NCI-H2029 (cell line): ENCODE results near the gene MKLN1.

Source experiments
- DNase-seq: peaks from one replicate; lab custom pipeline; 2025; lab: John Stamatoyannopoulos, UW

MKLN1 gene

DNA sequence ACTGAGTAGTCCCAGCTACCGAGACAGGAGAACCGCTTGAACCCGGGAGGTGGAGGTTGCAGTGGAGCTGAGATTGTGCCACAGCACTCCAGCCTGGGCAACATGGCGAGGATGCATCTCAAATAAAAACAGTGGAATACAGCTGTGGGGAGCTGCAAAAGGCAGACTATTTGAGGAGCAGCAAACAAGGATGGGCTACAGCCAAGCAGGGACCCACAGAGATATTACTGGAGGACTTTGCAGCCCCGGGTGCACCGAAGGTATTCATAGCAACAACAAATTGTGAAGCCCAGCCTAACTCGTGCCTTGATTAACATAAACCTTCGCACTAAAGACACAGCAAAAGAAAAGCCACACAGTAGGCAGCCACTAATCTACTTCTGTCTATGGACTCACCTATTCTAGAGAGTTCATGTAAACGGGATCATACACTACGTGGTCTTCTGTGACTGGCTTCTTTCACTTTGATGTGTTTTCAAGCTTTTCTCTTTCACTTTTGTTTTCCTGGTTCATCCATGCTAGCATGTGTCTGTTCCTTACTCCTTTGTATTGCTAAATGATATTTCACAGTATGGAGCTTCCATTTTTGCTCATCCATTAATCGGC, 194.8 kb downstream of the MKLN1 start:
- DNase-seq: peak; percentile 41

DNA sequence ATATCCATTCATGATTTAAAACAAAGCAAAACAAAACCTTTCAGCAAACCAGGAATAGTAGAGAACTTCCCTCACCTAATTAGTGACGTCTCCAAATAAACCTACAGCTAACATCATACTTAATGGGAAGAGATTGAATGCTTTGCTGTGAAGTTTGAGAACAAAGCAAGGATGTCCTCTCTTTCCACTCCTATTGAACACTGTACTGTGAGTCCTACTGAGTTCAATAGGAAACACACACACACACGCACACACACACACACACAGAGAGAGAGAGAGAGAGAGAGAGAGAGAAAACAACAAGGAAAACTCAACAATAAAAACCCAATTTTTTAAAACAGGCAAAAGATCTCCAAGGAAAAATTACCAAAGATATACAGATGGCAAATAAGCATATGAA, 196.4 kb downstream of the MKLN1 start:
- DNase-seq: no peak

DNA sequence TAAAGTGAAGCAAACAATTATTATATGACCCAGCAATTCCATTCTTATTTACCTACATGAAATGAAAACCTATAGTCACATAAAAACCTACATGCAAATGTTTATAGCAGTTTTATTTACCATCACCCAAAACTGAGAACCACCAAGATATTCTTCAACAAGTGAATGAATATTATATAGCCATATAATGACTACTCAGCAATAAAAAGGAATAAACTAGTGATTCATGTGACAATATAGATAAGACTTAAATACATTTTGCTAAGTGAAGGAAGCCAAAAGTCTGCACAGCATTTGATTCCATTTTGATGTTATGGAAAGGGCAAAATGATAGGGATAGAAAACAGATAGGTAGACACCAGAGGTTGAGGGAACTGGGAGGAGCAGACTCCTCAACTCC, 197.0 kb downstream of the MKLN1 start:
- DNase-seq: no peak

- peak; percentile 69 for DNase-seq
These were observed 198.1 kb downstream of the MKLN1 start for GRCh38 chr7:131525820-131526219.

GRCh38 chr7:131527456-131527855, 199.8 kb downstream of the MKLN1 start:
- no peak for DNase-seq

DNA sequence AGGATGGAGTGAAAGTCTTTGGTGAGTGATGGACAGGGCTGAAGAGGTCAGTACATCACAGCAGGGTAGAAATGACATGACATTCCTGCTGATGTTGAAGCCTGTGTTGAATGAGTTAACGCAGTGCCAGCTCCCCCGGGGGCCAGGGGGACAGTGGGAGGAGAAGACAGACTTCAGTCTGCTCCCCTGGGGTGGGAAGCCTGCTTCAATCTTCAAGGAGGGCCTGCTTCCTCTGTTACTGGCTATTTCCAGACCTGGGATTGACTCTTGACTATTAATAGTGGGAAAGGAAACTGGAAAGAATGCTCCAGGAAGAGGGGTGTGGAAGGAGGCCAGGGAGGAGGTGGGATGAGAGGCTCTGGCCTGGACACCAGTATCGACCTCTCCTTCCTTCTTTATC, 201.5 kb downstream of the MKLN1 start:
- no peak for DNase-seq

DNA sequence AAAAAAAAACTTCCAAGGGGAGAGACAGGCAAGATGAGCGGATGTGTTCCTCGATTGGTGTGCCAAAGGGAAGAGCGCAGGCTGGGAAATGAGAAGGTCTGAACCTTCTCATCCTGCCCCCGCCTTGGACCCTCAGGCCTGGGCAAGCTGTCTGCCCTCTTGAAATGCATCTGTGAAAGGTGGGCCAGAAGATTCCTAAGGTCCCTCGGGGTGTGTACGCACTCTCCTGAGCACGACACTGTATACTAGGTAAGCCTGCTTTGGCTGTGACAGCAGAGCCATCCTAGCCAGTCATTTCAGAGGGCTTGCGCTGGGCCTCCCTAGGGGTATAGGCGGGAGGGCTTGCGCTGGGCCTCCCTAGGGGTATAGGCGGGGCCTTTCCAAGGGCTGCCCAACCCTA, 201.9 kb downstream of the MKLN1 start:
- no peak for DNase-seq

DNA sequence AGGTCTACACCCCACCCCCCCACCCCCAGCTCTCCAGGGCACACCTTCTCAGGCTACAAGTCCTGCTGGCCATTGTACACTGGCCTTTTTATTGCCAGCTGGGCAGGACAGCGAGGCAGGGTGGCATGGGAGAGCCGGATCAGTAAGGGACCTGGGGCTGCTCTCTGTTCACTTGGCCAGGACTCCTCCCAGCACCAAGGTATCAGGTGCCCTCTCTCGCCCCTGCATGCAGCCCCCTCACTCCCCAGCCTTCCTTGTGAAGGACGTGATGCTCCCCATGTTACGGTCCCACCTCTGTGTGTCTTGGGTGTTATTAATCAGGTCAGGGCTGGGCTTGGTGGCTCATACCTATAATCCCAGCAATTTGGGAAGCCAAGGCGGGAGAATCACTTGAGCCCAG, 202.5 kb downstream of the MKLN1 start:
- no peak for DNase-seq

GRCh38 chr7:131532570-131533091, 205.0 kb downstream of the MKLN1 start:
- no peak for DNase-seq

DNA sequence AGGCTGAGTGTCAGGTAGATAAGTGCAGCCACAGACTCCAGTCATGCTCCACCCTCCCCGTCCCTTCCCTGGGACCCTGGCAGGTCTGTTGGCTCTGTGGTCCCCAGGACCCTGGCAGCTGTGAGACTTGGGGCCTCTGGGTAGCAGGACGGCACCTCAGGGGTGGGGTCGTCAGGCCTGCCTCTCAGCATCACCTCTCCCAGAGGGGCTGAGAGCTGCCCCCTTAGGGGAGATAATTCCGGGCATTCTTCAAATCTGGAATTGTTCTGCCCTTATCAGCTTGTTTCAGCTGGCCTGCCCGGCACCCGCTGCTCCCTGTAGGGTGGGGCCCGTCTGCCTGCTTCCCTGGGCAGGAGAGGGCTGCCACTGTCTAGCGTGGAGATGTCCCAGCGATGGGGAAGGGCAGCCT, 205.5 kb downstream of the MKLN1 start:
- DNase-seq: no peak

- no peak for DNase-seq
These were observed 206.2 kb downstream of the MKLN1 start for GRCh38 chr7:131533566-131534561.

DNA sequence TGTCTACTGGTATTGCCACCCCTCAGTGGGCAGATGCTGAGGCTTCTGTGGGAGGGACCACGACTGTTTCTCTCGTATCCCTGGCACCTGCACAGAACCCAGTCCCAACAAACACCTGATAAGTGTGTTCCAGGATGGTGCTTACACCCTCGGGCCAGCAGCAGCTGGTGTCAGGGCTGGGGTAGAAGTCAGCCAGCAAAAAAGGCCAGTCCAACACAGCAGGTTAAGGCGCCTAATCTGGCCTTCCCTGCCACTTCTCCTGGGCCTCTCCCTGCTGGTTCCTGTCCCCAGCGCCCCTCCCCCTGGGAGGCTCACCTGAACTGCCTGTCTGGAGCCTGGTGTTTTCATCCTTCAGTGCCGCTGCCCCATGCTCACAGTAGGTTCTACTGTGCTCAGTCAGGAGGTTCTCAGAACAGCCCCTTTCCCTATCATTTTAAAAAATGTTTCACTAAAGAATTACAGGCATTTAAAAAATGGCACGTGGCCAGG, 208.7 kb downstream of the MKLN1 start:
- peak; percentile 28 for DNase-seq

GRCh38 chr7:131537571-131537978, 209.9 kb downstream of the MKLN1 start:
- DNase-seq: no peak

DNA sequence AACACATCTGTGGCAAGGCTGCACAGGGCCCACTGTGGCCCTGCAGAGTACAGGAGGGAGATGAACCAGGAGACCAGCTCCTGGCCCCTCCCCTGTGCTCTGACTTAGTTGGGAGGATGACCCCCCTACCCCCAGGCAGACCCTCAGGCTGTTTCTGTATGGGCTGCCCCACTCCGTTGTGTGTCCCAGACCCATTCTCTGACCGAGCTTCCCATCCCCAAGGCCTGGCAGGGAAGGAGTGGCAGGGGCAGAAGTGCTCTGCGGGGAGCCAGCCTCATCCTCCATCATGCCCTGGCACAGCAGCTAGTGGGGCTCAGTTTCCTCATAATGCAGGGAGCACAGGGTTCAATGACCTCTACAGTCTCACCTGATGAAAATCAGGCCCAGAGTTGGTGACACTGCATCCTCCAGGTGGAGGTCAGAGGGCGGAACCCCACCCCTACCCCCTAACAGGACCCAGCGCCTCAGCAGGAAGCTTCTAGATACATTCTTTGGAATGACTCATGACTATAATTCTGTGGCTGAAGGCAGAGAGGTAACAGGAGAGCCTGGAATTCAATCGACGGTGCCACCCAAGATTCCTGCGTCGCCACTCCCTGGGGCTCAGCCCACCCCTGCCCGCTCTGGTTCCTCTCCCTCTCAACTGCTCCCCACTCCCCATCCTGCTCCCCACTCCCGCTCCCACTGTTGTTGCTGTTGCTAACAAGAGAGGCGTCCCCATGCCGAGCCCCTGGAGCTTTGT, 210.6 kb downstream of the MKLN1 start:
- no peak for DNase-seq

GRCh38 chr7:131538813-131539179, 211.1 kb downstream of the MKLN1 start:
- DNase-seq: no peak

- DNase-seq: peak; percentile 25
These were observed 213.0 kb downstream of the MKLN1 start for GRCh38 chr7:131540491-131541162.

GRCh38 chr7:131543298-131543697, 215.6 kb downstream of the MKLN1 start:
- no peak for DNase-seq

GRCh38 chr7:131544021-131544420, 216.3 kb downstream of the MKLN1 start:
- no peak for DNase-seq

- DNase-seq: peak; percentile 20
These were observed 217.0 kb downstream of the MKLN1 start for GRCh38 chr7:131544449-131545301.

DNA sequence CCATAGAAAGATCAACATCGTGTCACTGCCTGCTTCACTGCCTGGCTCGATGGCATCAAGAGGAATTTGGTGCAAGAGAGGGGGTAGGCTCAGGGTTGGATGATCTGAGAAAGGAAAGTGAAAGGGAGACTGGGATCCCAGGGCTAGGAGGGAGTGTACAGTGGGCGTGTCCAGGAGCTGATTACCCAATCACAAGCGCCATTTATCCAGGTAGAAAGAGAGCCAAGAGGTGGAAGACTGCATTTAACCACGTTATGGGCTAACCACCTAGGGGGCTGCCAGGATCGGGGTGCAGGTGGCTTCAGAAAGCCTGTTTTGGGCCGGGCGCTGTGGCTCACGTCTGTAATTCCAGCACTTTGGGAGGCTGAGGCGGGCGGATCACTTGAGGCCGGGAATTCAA, 218.4 kb downstream of the MKLN1 start:
- DNase-seq: peak; percentile 96
